ENCODE measurements around the gene ZNF354C. TPM values are rescaled to one million over a fixed set of nuclear protein-coding genes. Genes with fewer than 3 reads are reported as not detected.

Gene ZNF354C
- 0.49 to 0.99 TPM (median 0.74 TPM) in 5 replicates for total RNA-seq (2022; extraction: Qiagen RNA extraction)

GRCh38 chr5:179060116-179061008, at the start of gene ZNF354C:
Gene ZNF354C, plus strand, starts transcription at chr5:179060373. Its CDS starts 1,696 bp downstream, at chr5:179062069.

GRCh38 chr5:179023528-179024189, 36.5 kb upstream of the ZNF354C start, which contains the start of gene ZNF879:
Gene ZNF879, plus strand, starts transcription at chr5:179023804. Its CDS starts 1,201 bp downstream, at chr5:179025005.

Other genes starting within 250 kb of the ZNF354C start
- gene ZNF354B, start 200.4 kb upstream of the ZNF354C start, total RNA-seq (2022; extraction: Qiagen RNA extraction): 3.9 to 5.7 TPM (median 4.7 TPM) in 5 replicates
- 0.06 TPM in 1 of 5 replicates, not detected in the others for gene ZFP2, start 164.5 kb upstream of the ZNF354C start, total RNA-seq (2022; extraction: Qiagen RNA extraction)
- not detected in 5 replicates for gene ZNF454, start 119.2 kb upstream of the ZNF354C start, total RNA-seq (2022; extraction: Qiagen RNA extraction)
- gene GRM6, start 65.1 kb upstream of the ZNF354C start, total RNA-seq (2022; extraction: Qiagen RNA extraction): not detected in 5 replicates
- 0.54 to 0.93 TPM (median 0.64 TPM) in 5 replicates for gene ZNF879, start 36.6 kb upstream of the ZNF354C start, total RNA-seq (2022; extraction: Qiagen RNA extraction)